OCI-LY7 (cell line): ENCODE data around the gene RSPH1. TPM values are rescaled to one million over a fixed set of nuclear protein-coding genes. Genes with fewer than 3 reads are reported as not detected.

Source experiments
- BruUV-seq: library from RNA; stranded (reverse); fragments of 400-500 nt; replicated peaks from 2 replicates; lab custom pipeline; 2021; lab: Mats Ljungman, UMichigan
- CTCF ChIA-PET: fragments of 300-600 bp; sonication (Branson Sonifier 250); formaldehyde crosslinking; loops from one replicate; lab custom pipeline; 2022; ENCODE audit warnings: antibody characterized with exemption; ENCODE audit not compliant: unreplicated experiment; lab: Charles Lee
- POLR2A ChIA-PET: fragments of 300-600 bp; sonication (Branson Sonifier 250); formaldehyde crosslinking; loops from one replicate; lab custom pipeline; 2022; ENCODE audit warnings: antibody characterized with exemption; lab: Charles Lee
- DNase-seq: peaks from one replicate; pipeline ENCODE4 v3.0.0-alpha.2; 2015; ENCODE audit warnings: low spot score
- H2AFZ ChIP-seq: fragments of 200-600 bp; sonication (generic), shearing (Covaris generic); 2 replicates; pipeline ENCODE4 v1.6.1; 2014; ENCODE audit warnings: mild to moderate bottlenecking, antibody characterized with exemption, low read length, moderate library complexity
- H3K27ac ChIP-seq: fragments of 200-600 bp; sonication (generic); 2 replicates; pipeline ENCODE4 v1.5.1; 2014; ENCODE audit warnings: mixed run types, low read depth, mild to moderate bottlenecking, moderate library complexity, low read length, inconsistent platforms; ENCODE audit not compliant: poor library complexity, severe bottlenecking
- H3K36me3 ChIP-seq: fragments of 200-600 bp; sonication (generic); 2 replicates; pipeline ENCODE4 v1.6.1; 2014; ENCODE audit warnings: mild to moderate bottlenecking, antibody characterized with exemption, low read length, moderate library complexity, mixed read lengths; ENCODE audit not compliant: insufficient read depth
- H3K4me1 ChIP-seq: fragments of 200-600 bp; sonication (generic); 2 replicates; pipeline ENCODE4 v1.5.1; 2014; ENCODE audit warnings: mild to moderate bottlenecking, low read length; ENCODE audit not compliant: insufficient read depth, poor library complexity, severe bottlenecking
- H3K4me2 ChIP-seq: fragments of 200-600 bp; sonication (generic); 2 replicates; pipeline ENCODE4 v1.6.1; 2014; ENCODE audit warnings: mild to moderate bottlenecking, low read length
- H3K4me3 ChIP-seq: fragments of 200-600 bp; sonication (generic); 2 replicates; pipeline ENCODE4 v1.5.1; 2014; ENCODE audit warnings: mild to moderate bottlenecking, low read depth, low read length; ENCODE audit not compliant: poor library complexity, severe bottlenecking
- H3K79me2 ChIP-seq: fragments of 200-600 bp; sonication (generic); 2 replicates; pipeline ENCODE4 v1.6.1; 2016; ENCODE audit warnings: low read depth, mild to moderate bottlenecking, low read length, moderate library complexity, mixed read lengths; ENCODE audit not compliant: insufficient read depth
- H3K9me2 ChIP-seq: fragments of 200-600 bp; sonication (generic); 2 replicates; pipeline ENCODE4 v1.6.1; 2016; ENCODE audit warnings: mild to moderate bottlenecking, low read length, mixed read lengths; ENCODE audit not compliant: insufficient read depth
- H3K9me3 ChIP-seq: fragments of 200-600 bp; sonication (generic); 2 replicates; pipeline ENCODE4 v1.6.1; 2014; ENCODE audit warnings: mild to moderate bottlenecking, mixed run types, low read length, mixed read lengths
- H4K20me1 ChIP-seq: fragments of 200-600 bp; sonication (generic); 2 replicates; pipeline ENCODE4 v1.6.1; 2014; ENCODE audit warnings: mild to moderate bottlenecking, antibody characterized with exemption, low read length, moderate library complexity, mixed read lengths; ENCODE audit not compliant: insufficient read depth
- CTCF ChIP-seq: fragments of 200-600 bp; sonication (generic); conservative IDR thresholded peaks from 2 replicates; pipeline ENCODE4 v1.5.1; 2014; ENCODE audit warnings: mild to moderate bottlenecking, antibody characterized with exemption, low read length, moderate library complexity, mixed read lengths
- EZH2phosphoT487 ChIP-seq: fragments of 200-600 bp; sonication (generic); IDR thresholded peaks from 2 replicates; pipeline ENCODE4 v1.6.1; 2018; ENCODE audit warnings: low read depth, borderline replicate concordance, mild to moderate bottlenecking, mixed run types, antibody characterized with exemption, low read length, moderate library complexity, mixed read lengths
- intact Hi-C: fragments of 100-400 bp; cut with micrococcal nuclease; formaldehyde crosslinking; loops from one replicate; pipeline ENCODE4 v1.10.0; 2022; ENCODE audit not compliant: unreplicated experiment
- total RNA-seq, 2 experiments: library from RNA; depleted of rRNA in 1 of 2; stranded (reverse); fragments of >200 nt in 1 of 2; shearing (Covaris generic) in 1 of 2; gene quantifications; 2 replicates each; pipeline ENCODE4 v1.2.3, GENCODE V29; 2014 to 2022

Gene RSPH1
- total RNA-seq, 2 experiments from 2014 or later: 1.9 to 2.5 TPM

GRCh38 chr21:42467140-42467983, 28.7 kb downstream of the RSPH1 start:
- no TSS peak for BruUV-seq
- Histone ChIP-seq H3K27ac (no peak overlapping the region), H3K36me3 (no peaks in the 10 kb centered on the region), H2AFZ (peak overlapping the region; percentile 51), H3K79me2 (no peaks in the 10 kb centered on the region), H4K20me1 (no peaks in the 10 kb centered on the region), H3K4me2 (peak overlapping the region; percentile 33; the same call in 1 of the 2 replicates), H3K9me3 (no peaks in the 10 kb centered on the region), H3K9me2 (no peaks in the 10 kb centered on the region), H3K4me1 (peaks cover 87% of the 10 kb centered on the region), H3K4me3 (no peak overlapping the region)
- TF ChIP-seq CTCF (peak; percentile 66), EZH2phosphoT487 (no peak)
- POLR2A ChIA-PET: interaction anchor here (0.8 to 2.0 kb wide), 6 partner anchors 8 to 70 kb away, joined by 3 to 8 read pairs (median 4); no protein-coding TSS in a partner anchor
- CTCF ChIA-PET: interaction anchor here (1.3 kb wide), 1 partner anchor 69 kb away, joined by 5 read pairs; no protein-coding TSS in a partner anchor
- intact Hi-C loops: loop anchor here (5.0 to 10.0 kb wide), 2 partner anchors 195 to 603 kb away; no protein-coding TSS in a partner anchor
- DNase-seq: peak; percentile 58

- H3K4me1 ChIP-seq: peaks cover 87% of the 10 kb centered on the region
- intact Hi-C loops: loop anchor here (5.0 to 10.0 kb wide), 2 partner anchors 196 to 602 kb away; no protein-coding TSS in a partner anchor
- BruUV-seq: no TSS peak
These were observed 29.3 kb downstream of the RSPH1 start for GRCh38 chr21:42466700-42467099.

More at GRCh38 chr21:42466700-42467099, 29.3 kb downstream of the RSPH1 start:
- ChIA-PET POLR2A (interaction anchor here (0.8 to 2.0 kb wide), 3 partner anchors 16 to 71 kb away, joined by 3 to 8 read pairs (median 6); no protein-coding TSS in a partner anchor), CTCF (interaction anchor here (0.5 to 1.3 kb wide), 2 partner anchors 69 to 205 kb away, joined by 4 to 5 read pairs; no protein-coding TSS in a partner anchor)
- peak overlapping the region; percentile 33; the same call in 1 of the 2 replicates for H3K4me2 ChIP-seq
- no peaks in the 10 kb centered on the region for H3K9me2 ChIP-seq
- no peaks in the 10 kb centered on the region for H3K36me3 ChIP-seq
- H3K79me2 ChIP-seq: no peaks in the 10 kb centered on the region
- H3K27ac ChIP-seq: no peak overlapping the region
- DNase-seq: no peak
- H2AFZ ChIP-seq: no peak overlapping the region
- TF ChIP-seq EZH2phosphoT487 (no peak), CTCF (no peak)
- no peaks in the 10 kb centered on the region for H4K20me1 ChIP-seq
- H3K4me3 ChIP-seq: no peak overlapping the region
- H3K9me3 ChIP-seq: no peaks in the 10 kb centered on the region
